ENCODE measurements around the gene XDH.

- TF ChIP-seq CTCF (optimal IDR thresholded peaks at IDR 0.05 in 1 of 3, IDR thresholded peaks at IDR 0.05 in 1 of 3, conservative IDR thresholded peaks at IDR 0.05 in 1 of 3; ENCODE audit: extremely low read depth in 1 of 3, insufficient read depth in 2 of 3, low read length in 3 of 3): peak in 2 of 3 experiments; percentile 10 to 34
- no peak for TF ChIP-seq EZH2 (IDR thresholded peaks at IDR 0.05; ENCODE audit: low read length)
Observed at GRCh38 chr2:31386648-31387047, 27.9 kb downstream of the XDH start.
